Prostate gland (tissue), 2 donors: Measurements from ENCODE around the gene RGS9BP. TPM values are rescaled to one million over a fixed set of nuclear protein-coding genes. Genes with fewer than 3 reads are reported as not detected.

Source experiments
- DNase-seq: peaks from one replicate; pipeline ENCODE4 v3.0.0-alpha.2; 2019; ENCODE audit warnings: low spot score
- H3K27ac ChIP-seq, 2 donors: fragments of 200-600 bp; sonication (generic); 2 replicates each; pipeline ENCODE4 v1.5.1; 2017 to 2019
- H3K27me3 ChIP-seq: fragments of 200-600 bp; sonication (generic); replicated peaks from 2 replicates; pipeline ENCODE4 v1.5.1; 2019; ENCODE audit not compliant: insufficient read depth
- H3K36me3 ChIP-seq, 2 donors: fragments of 200-600 bp; sonication (generic); 1 replicate in 1 of 2; 2 replicates in 1 of 2; pipeline versions ENCODE4 v1.5.1 to v1.8.1; 2017 to 2019
- H3K4me1 ChIP-seq: fragments of 200-600 bp; sonication (generic); replicated peaks from 2 replicates; pipeline ENCODE4 v1.5.1; 2019
- H3K4me3 ChIP-seq, 2 donors: fragments of 200-600 bp; sonication (generic); 2 replicates each; pipeline ENCODE4 v1.5.1; 2017 to 2019
- H3K9me3 ChIP-seq: fragments of 200-600 bp; sonication (generic); 2 replicates; pipeline ENCODE4 v1.5.1; 2017
- POLR2A ChIP-seq: fragments of 450-650 bp; IDR thresholded peaks from one replicate; pipeline ENCODE4 v1.6.1; 2016; ENCODE audit warnings: antibody characterized with exemption, mild to moderate bottlenecking
- POLR2AphosphoS5 ChIP-seq: sonication (generic); formaldehyde crosslinking; IDR thresholded peaks from one replicate; pipeline ENCODE4 v1.6.1; 2017; ENCODE audit warnings: antibody characterized with exemption
- WGBS: methylation state at CpG from one replicate; pipeline ENCODE4 v1.1.5; 2018; 5-methylcytosine and 5-hydroxymethylcytosine counted together
- intact Hi-C: fragments of 100-400 bp; cut with DNase I; formaldehyde crosslinking; loops from one replicate; pipeline ENCODE4 v1.14.2; 2022
- total RNA-seq, 2 donors: library from RNA; depleted of rRNA; stranded (reverse); fragments of >200 nt; gene quantifications; one replicate each; pipeline ENCODE4 v1.1.0, GENCODE V29; 2016
- TF ChIP-seq, protein P1 (sequence below), 4 experiments: fragments of 200-600 bp in 2 of 4; fragments of 450-650 bp in 2 of 4; sonication (generic) in 2 of 4; IDR thresholded peaks; 1 replicate in 3 of 4; 2 replicates in 1 of 4; pipeline ENCODE4 v1.5.1; 2016 to 2019; ENCODE audit warnings: antibody characterized with exemption in 4 of 4, mild to moderate bottlenecking in 2 of 4, moderate library complexity in 2 of 4

Gene RGS9BP
- total RNA-seq, 2 donors from 2014 or later: 0.82 to 2.7 TPM

DNA sequence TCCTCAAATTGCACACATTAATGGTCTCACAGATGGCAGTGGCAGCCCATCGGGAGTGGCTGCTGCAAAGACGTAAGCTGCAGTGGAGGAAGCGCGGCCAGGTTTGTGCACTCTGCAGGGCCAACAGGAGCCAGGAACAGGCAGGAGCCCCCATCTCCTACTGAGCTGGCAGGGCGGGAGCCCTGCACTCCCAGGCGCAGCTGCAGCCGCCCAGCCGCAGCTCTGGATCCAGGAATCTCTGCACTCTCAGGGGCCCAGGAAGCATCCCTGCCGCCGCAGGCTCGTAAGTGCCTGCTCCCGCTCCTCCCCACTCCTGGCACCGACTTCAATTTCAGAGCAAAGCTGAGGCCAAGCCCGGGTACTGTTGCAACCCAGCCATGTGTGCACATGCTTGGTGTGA, 38.2 kb upstream of the RGS9BP start:
- no peak for DNase-seq
- no peaks in the 10 kb centered on the region for H3K27me3 ChIP-seq
- TF ChIP-seq POLR2AphosphoS5 (no peak), POLR2A (no peak)
- TF ChIP-seq, protein P1, sequence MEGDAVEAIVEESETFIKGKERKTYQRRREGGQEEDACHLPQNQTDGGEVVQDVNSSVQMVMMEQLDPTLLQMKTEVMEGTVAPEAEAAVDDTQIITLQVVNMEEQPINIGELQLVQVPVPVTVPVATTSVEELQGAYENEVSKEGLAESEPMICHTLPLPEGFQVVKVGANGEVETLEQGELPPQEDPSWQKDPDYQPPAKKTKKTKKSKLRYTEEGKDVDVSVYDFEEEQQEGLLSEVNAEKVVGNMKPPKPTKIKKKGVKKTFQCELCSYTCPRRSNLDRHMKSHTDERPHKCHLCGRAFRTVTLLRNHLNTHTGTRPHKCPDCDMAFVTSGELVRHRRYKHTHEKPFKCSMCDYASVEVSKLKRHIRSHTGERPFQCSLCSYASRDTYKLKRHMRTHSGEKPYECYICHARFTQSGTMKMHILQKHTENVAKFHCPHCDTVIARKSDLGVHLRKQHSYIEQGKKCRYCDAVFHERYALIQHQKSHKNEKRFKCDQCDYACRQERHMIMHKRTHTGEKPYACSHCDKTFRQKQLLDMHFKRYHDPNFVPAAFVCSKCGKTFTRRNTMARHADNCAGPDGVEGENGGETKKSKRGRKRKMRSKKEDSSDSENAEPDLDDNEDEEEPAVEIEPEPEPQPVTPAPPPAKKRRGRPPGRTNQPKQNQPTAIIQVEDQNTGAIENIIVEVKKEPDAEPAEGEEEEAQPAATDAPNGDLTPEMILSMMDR (IDR thresholded peaks at IDR 0.05): no peak
- H3K9me3 ChIP-seq: no peaks in the 10 kb centered on the region
- intact Hi-C loops: no loop called here
- H3K36me3 ChIP-seq: peaks cover 0 to 16% of the 10 kb centered on the region in 2 donors
- H3K27ac ChIP-seq: no peak overlapping the region
- H3K4me1 ChIP-seq: no peaks in the 10 kb centered on the region
- WGBS: 89% methylated on average over 13 of the region's 14 CpGs
- no peak overlapping the region for H3K4me3 ChIP-seq

DNA sequence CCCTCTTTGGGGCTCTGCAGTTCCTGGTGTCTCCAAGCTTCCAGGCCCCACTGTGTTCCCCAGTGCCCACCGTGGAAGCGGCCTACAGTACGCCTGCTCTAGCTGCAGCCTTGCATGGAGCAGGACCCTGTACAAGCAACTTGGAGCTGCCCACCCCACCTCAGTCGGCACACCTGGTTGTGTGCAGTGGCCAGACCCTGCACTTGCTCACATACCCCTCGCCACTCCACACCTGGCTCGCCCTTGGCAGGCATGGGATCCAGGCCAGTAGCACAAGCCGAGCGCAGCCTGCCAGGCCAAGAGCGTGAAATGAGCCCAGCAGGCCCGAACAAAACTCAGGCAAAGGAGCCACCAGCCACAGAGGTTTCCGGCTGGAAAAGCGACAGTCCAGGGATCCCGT, 37.0 kb upstream of the RGS9BP start:
- H3K9me3 ChIP-seq: no peaks in the 10 kb centered on the region
- H3K4me3 ChIP-seq: no peak overlapping the region
- H3K27me3 ChIP-seq: no peaks in the 10 kb centered on the region
- peaks cover 0 to 16% of the 10 kb centered on the region in 2 donors for H3K36me3 ChIP-seq
- no peak overlapping the region for H3K27ac ChIP-seq
- WGBS: 96% methylated on average over 13 of the region's 13 CpGs
- no peaks in the 10 kb centered on the region for H3K4me1 ChIP-seq
- intact Hi-C loops: no loop called here
- DNase-seq: no peak
- TF ChIP-seq, protein P1 (IDR thresholded peaks at IDR 0.05): no peak
- no peak for TF ChIP-seq POLR2A
- TF ChIP-seq POLR2AphosphoS5: no peak

DNA sequence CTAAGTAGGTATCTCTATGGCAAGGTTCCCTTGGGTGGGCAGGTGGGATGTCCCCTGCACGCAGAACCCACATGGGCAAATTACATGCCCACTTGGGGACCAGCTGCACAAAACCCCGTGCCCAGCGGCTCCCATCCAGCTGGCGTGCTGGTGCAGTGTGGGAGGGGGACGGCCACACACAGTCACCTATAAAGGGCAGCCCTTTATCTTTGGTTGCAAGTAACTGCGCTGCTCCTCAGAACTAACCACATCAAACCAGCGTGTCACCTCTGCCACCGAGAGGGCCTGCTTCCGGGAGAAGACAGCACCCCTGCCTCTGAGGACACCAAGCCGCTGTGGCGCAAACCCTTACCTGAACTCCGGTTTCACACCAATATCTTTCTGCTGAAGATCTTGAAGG, 32.9 kb upstream of the RGS9BP start:
- intact Hi-C loops: no loop called here
- H3K4me1 ChIP-seq: no peaks in the 10 kb centered on the region
- TF ChIP-seq POLR2A (no peak), POLR2AphosphoS5 (no peak)
- TF ChIP-seq, protein P1 (IDR thresholded peaks at IDR 0.05): no peak
- no peak overlapping the region for H3K4me3 ChIP-seq
- no peaks in the 10 kb centered on the region for H3K27me3 ChIP-seq
- H3K27ac ChIP-seq: no peak overlapping the region
- H3K36me3 ChIP-seq: peaks cover 0 to 15% of the 10 kb centered on the region in 2 donors
- no peak for DNase-seq
- WGBS: 83% methylated on average over 12 of the region's 12 CpGs
- H3K9me3 ChIP-seq: no peaks in the 10 kb centered on the region

DNA sequence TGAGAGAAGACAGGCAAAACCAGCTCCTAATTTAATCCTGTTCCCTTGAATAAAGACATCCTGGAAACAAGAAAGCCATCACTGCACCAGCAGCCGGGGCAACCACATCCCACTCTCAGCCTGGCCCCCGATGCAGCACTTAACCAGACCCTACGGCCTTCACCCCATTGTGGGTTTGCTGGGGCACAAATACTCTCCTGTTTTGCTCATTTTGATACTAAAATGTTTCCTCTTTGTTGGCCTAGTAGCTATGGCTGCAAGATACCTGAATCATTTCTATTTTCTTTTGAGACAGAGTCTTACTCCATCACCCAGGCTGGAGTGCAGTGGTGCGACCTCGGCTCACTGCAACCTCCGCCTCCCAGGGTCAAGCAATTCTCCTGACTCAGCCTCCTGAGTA, 29.1 kb upstream of the RGS9BP start:
- Histone ChIP-seq H3K4me3 (no peak overlapping the region), H3K27ac (no peak overlapping the region), H3K36me3 (peaks cover 0 to 3% of the 10 kb centered on the region in 2 donors), H3K27me3 (no peaks in the 10 kb centered on the region), H3K4me1 (no peaks in the 10 kb centered on the region), H3K9me3 (no peaks in the 10 kb centered on the region)
- intact Hi-C loops: no loop called here
- DNase-seq: no peak
- TF ChIP-seq, protein P1 (IDR thresholded peaks at IDR 0.05): no peak
- no peak for TF ChIP-seq POLR2A
- TF ChIP-seq POLR2AphosphoS5: no peak
- 95% methylated on average over 6 of the region's 6 CpGs for WGBS

DNA sequence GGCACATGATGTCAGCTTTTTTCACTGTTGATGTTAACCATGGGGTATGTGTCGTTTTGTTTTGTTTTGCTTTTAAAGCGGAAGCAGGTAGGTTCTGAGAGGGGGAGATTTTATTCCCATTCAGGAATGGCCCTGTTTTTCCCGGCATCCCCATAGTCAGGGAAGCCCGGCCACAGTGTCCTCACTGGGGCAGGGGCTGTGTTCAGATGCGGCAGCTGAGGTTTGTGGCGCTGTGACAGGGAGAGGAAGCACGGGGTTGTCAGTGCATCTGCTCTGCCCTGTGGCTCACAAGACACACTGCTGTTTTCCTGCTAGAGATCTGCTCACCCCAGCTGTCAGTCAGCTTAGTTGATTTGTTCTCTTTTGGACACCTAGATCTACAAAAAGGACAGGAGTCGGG, 28.3 kb upstream of the RGS9BP start:
- Histone ChIP-seq H3K4me3 (no peak overlapping the region), H3K27me3 (no peaks in the 10 kb centered on the region), H3K9me3 (no peaks in the 10 kb centered on the region), H3K27ac (no peak overlapping the region), H3K4me1 (no peaks in the 10 kb centered on the region), H3K36me3 (peaks cover 0 to 3% of the 10 kb centered on the region in 2 donors)
- WGBS: 87% methylated on average over 8 of the region's 8 CpGs
- DNase-seq: no peak
- TF ChIP-seq POLR2AphosphoS5 (no peak), POLR2A (no peak)
- TF ChIP-seq, protein P1 (IDR thresholded peaks at IDR 0.05): no peak
- intact Hi-C loops: no loop called here
